Skeletal muscle tissue (tissue), 4 donors: ENCODE data around the gene FLT4. TPM values are rescaled to one million over a fixed set of nuclear protein-coding genes. Genes with fewer than 3 reads are reported as not detected.
"Not testable (repeated sequence)": the region's sequence is repeated elsewhere in the genome, so short reads cannot be mapped to it uniquely, and the experiment has no call there.

ENCODE experiments used
- H3K27ac ChIP-seq: one replicate; pipeline ENCODE4 v1.7.0; 2013; ENCODE audit warnings: mild to moderate bottlenecking, low read depth, low read length, inconsistent platforms
- H3K27me3 ChIP-seq, 3 donors: one replicate each; pipeline ENCODE4 v1.7.0; 2013; ENCODE audit warnings: low read length in 3 of 3; ENCODE audit not compliant: control insufficient read depth in 3 of 3, insufficient read depth in 3 of 3
- H3K36me3 ChIP-seq, 3 donors: one replicate each; pipeline ENCODE4 v1.7.0; 2013; ENCODE audit warnings: low read length in 3 of 3; ENCODE audit not compliant: control insufficient read depth in 3 of 3, insufficient read depth in 3 of 3
- H3K4me1 ChIP-seq, 3 donors: one replicate each; pipeline ENCODE4 v1.7.0; 2013; ENCODE audit warnings: low read length in 3 of 3, mild to moderate bottlenecking in 3 of 3; ENCODE audit not compliant: control insufficient read depth in 3 of 3, insufficient read depth in 3 of 3
- H3K4me3 ChIP-seq, 3 donors: one replicate each; pipeline ENCODE4 v1.7.0; 2013; ENCODE audit warnings: low read length in 3 of 3
- H3K9ac ChIP-seq, 3 donors: one replicate each; pipeline ENCODE4 v1.7.0; 2013; ENCODE audit warnings: low read length in 3 of 3, mild to moderate bottlenecking in 3 of 3, moderate library complexity in 2 of 3, low read depth in 1 of 3
- H3K9me3 ChIP-seq, 3 donors: one replicate each; pipeline ENCODE4 v1.7.0; 2013; ENCODE audit warnings: low read length in 3 of 3; ENCODE audit not compliant: control insufficient read depth in 3 of 3
- total RNA-seq: library from RNA; depleted of rRNA; stranded (reverse); fragments of >200 nt; gene quantifications from one replicate; pipeline ENCODE4 v1.2.3, GENCODE V29; 2014
- donor health status: Osteomylitis.

FLT4 gene
- total RNA-seq, 1 donor from 2014 or later, result 8.4 TPM

DNA sequence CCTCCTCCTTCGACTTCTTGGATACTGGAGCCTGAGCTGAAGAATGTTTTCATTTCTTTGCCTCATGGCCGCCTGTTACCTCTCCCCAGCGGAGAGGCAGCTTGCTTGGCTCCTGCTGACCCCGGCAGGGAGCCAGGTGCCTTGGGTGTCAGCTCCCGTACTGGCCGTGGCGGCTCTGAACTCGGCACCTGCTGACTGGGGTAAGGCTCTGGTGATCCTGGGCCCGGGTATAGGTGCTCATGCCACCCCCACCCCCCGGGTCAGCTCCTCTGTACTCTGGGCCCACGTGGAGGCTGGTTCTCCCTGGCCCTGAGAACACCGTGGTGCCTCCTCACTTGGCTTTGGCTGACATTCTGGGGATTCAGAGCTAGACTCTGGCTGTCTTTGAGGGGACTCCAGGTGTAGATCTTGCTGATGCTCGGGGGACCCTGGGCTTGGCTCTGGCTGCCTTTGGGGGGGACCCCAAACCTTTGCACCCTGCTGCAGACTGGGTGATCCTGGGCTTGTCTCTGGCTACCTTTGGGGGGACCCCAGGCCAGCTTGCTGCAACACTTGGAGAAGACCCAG is 22.6 kb upstream of the FLT4 start:
- not testable (repeated sequence) for H3K27ac ChIP-seq, H3K9me3 ChIP-seq, H3K4me3 ChIP-seq, H3K4me1 ChIP-seq, H3K9ac ChIP-seq, H3K36me3 ChIP-seq
- H3K27me3 ChIP-seq, result peaks cover 7 to 27% (median 10%) of the 10 kb centered on the region in 3 donors

DNA sequence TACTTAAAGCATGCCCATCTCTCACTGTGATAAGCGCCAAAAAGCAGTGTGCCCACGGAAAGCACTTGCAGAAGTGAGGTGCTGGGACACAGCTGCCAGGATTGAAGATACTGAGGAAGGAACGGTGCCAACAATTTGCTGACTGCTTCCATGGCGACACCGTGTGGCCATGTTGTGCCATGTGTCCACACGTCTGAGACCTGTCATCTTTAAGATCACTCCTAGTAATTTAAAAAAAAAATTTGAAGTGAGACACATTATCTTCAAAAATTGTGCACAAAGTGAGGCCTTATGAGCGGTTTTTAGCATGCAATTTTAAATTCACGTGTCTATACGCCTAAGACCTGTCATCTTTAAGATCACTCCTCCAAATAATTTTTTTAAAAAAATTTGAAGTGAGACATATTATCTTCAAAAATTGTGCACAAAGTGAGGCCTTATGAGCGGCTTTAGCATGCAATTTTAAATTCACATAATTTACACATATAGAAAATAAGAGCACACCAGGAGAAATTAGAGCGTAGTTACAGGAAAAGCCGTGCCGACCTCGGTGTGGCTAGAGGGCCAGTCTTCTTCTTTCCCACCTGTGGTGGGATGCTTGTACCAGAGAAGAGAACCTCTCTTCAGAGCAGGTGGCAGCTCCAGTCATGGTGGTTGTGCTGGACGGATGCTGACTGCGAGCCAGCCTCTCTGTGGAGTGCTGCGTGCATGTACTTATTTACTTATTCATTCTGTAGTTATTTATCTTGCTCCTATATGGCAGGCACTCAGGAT is 21.4 kb upstream of the FLT4 start:
- Histone ChIP-seq H3K4me1 (peaks cover 0 to 2% (median 2%) of the 10 kb centered on the region in 3 donors), H3K9ac (no peak overlapping the region), H3K36me3 (no peaks in the 10 kb centered on the region), H3K4me3 (no peak overlapping the region), H3K27ac (no peak overlapping the region), H3K27me3 (peaks cover 7 to 28% (median 10%) of the 10 kb centered on the region in 3 donors), H3K9me3 (no peaks in the 10 kb centered on the region)

DNA sequence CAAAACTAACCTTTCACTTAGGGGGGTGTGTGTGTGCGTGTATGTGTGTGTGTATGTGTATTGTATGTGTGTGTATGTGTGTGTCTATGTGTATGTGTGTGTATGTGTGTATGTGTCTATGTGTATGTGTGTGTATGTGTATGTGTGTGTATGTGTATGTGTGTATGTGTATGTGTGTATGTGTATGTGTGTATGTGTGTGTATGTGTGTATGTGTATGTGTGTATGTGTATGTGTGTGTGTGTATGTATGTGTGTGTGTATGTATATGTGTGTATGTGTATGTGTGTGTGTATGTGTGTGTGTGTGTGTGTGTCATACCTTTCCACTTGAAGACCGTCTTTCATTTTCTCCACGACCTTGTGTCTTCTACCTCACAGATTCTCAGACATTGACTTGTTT is 20.8 kb upstream of the FLT4 start:
- Histone ChIP-seq H3K36me3 (no peaks in the 10 kb centered on the region), H3K4me3 (no peak overlapping the region), H3K4me1 (peaks cover 0 to 2% (median 2%) of the 10 kb centered on the region in 3 donors), H3K27me3 (peaks cover 7 to 24% (median 10%) of the 10 kb centered on the region in 3 donors), H3K9ac (no peak overlapping the region), H3K9me3 (peaks cover 0 to 2% (median 0%) of the 10 kb centered on the region in 3 donors), H3K27ac (no peak overlapping the region)

DNA sequence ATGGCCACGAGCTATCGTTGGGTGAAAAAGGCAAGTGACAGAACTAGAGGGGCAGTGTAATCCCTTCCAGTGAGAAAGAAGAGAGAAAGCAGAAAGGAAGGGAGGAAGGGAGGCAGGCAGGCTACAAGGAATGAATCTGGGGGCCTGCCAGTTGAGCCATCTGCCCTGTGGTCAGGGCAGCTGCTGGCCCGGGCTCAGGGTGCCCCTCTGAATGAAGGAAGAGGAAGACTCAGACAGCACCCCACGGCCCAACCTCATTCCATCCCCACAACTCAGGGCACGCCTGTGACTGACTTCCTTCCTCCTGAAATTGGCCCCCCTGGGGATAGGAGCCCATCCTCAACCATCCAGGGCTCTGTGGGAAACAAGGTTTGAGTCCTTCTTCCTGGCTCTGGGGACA is 20.3 kb upstream of the FLT4 start:
- Histone ChIP-seq H3K9me3 (peaks cover 0 to 2% (median 0%) of the 10 kb centered on the region in 3 donors), H3K27ac (no peak overlapping the region), H3K4me1 (peaks cover 0 to 2% (median 2%) of the 10 kb centered on the region in 3 donors), H3K4me3 (no peak overlapping the region), H3K9ac (no peak overlapping the region), H3K36me3 (no peaks in the 10 kb centered on the region), H3K27me3 (peaks cover 4 to 19% (median 6%) of the 10 kb centered on the region in 3 donors)

DNA sequence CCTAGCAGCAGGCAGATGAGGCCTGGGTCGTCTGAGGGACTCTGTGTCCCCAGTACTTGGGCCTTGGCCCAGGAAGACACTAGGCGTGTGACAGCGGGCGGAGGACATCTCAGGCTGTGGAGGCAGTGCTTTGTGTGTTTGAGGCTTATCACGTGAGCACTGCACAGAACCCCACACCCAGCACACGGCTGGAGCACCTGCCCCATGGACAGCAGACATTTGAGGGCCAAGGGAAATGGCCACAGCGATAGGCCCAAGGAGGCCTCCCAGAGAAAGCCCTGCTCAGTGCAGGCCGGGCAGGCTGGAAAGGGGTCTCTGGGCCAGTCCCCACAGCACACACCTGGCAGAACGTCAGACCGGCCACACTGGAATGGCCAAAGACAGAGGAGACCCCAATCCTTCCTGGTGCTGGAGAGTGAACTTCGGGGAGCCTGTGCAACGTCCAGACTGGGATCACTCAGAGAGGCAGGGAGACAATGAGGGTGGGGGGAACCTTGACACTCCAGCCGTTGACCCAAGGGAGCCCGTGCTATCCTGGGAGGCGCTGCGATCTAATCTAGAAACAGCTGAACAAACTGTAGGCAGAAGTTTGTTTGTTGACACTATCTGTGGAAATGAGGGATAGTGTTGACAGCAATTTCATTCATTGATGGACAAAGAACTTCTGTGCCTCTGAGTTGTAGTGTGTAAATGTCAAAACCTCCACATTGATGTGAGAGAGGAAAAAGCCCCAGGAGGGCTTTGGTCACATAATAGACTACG is 19.6 kb upstream of the FLT4 start:
- Histone ChIP-seq H3K4me3 (no peak overlapping the region), H3K9ac (no peak overlapping the region), H3K27ac (no peak overlapping the region), H3K27me3 (peaks cover 4 to 16% (median 6%) of the 10 kb centered on the region in 3 donors), H3K9me3 (peaks cover 0 to 2% (median 0%) of the 10 kb centered on the region in 3 donors), H3K4me1 (peaks cover 0 to 2% (median 2%) of the 10 kb centered on the region in 3 donors), H3K36me3 (no peaks in the 10 kb centered on the region)

DNA sequence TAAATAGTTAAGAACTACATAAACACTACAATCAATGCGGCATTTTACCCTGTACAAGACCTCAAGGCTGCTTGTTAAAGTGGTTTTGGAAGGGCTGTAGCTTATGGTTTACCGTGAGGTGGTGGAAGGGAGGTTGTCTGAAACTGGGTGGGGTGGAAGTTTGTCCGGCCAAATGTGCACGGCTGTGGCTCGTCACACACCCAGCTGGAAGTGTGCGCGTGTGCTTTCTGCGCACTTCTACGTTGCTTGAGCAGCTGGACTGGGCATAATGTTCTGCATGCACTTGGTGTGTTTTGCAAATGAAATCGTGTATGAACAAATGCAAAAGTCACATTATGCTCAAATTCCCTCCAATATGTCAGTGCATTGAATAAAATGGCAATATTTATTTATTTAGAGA is 17.4 kb upstream of the FLT4 start:
- H3K4me3 ChIP-seq, result no peak overlapping the region
- peaks cover 0 to 2% (median 0%) of the 10 kb centered on the region in 3 donors for H3K9me3 ChIP-seq
- no peak overlapping the region for H3K27ac ChIP-seq
- peaks cover 0 to 2% (median 2%) of the 10 kb centered on the region in 3 donors for H3K4me1 ChIP-seq
- no peaks in the 10 kb centered on the region for H3K36me3 ChIP-seq
- H3K9ac ChIP-seq, result no peak overlapping the region
- peaks cover 0 to 6% (median 0%) of the 10 kb centered on the region in 3 donors for H3K27me3 ChIP-seq

GRCh38 chr5:180665682-180666404 is 16.4 kb upstream of the FLT4 start:
- Histone ChIP-seq H3K27me3 (peaks cover 0 to 6% (median 0%) of the 10 kb centered on the region in 3 donors), H3K27ac (no peak overlapping the region)

GRCh38 chr5:180658774-180659564 is 9.6 kb upstream of the FLT4 start:
- Histone ChIP-seq H3K9ac (no peak overlapping the region), H3K9me3 (no peaks in the 10 kb centered on the region), H3K4me1 (no peaks in the 10 kb centered on the region), H3K4me3 (no peak overlapping the region), H3K36me3 (no peaks in the 10 kb centered on the region), H3K27me3 (peaks cover 0 to 12% (median 6%) of the 10 kb centered on the region in 3 donors), H3K27ac (no peak overlapping the region)

More at GRCh38 chr5:180665682-180666404, 16.4 kb upstream of the FLT4 start:
- Histone ChIP-seq H3K36me3 (no peaks in the 10 kb centered on the region), H3K9ac (no peak overlapping the region), H3K4me1 (peaks cover 0 to 2% (median 2%) of the 10 kb centered on the region in 3 donors), H3K4me3 (no peak overlapping the region), H3K9me3 (peaks cover 0 to 2% (median 0%) of the 10 kb centered on the region in 3 donors)

DNA sequence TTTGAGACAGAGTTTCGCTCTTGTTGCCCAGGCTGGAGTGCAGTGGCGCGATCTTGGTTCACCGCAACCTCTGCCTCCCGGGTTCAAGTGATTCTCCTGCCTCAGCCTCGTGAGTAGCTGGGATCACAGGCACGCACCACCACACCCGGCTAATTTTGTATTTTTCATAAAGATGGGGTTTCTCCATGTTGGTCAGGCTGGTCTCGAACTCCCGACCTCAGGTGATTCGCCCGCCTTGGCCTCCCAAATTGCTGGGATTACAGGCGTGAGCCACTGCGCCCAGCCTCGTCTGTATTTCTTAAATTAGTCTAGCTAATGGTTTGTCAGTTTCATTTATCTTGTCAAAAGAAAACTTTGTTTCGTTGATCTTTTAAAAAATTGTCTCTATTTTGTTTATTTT is 5.8 kb upstream of the FLT4 start:
- not testable (repeated sequence) for H3K4me3 ChIP-seq, H3K27ac ChIP-seq, H3K4me1 ChIP-seq, H3K9ac ChIP-seq, H3K9me3 ChIP-seq, H3K36me3 ChIP-seq
- peaks cover 14 to 25% (median 17%) of the 10 kb centered on the region in 3 donors for H3K27me3 ChIP-seq
